GF-D8 (cell line): ENCODE data around the gene SEMA3F.
"Not testable (repeated sequence)": the region's sequence is repeated elsewhere in the genome, so short reads cannot be mapped to it uniquely, and the experiment has no call there.

ENCODE experiments used
- DNase-seq: peaks from one replicate; lab custom pipeline; 2025; lab: John Stamatoyannopoulos, UW

The SEMA3F gene

GRCh38 chr3:50211930-50212329, 56.8 kb downstream of the SEMA3F start:
- DNase-seq = no peak

- no peak for DNase-seq
Measured at GRCh38 chr3:50212502-50212901, 57.4 kb downstream of the SEMA3F start.

- DNase-seq = no peak
Measured at GRCh38 chr3:50212971-50213370, 57.8 kb downstream of the SEMA3F start.

- DNase-seq = no peak
Measured at GRCh38 chr3:50213373-50213772, 58.2 kb downstream of the SEMA3F start.

GRCh38 chr3:50214824-50215223, 59.7 kb downstream of the SEMA3F start:
- DNase-seq = no peak

- DNase-seq = no peak
Measured at GRCh38 chr3:50215529-50215928, 60.4 kb downstream of the SEMA3F start.

- no peak for DNase-seq
Measured at GRCh38 chr3:50217681-50218080, 62.6 kb downstream of the SEMA3F start.

- no peak for DNase-seq
Measured at GRCh38 chr3:50218448-50218847, 63.3 kb downstream of the SEMA3F start.

GRCh38 chr3:50219285-50219684, 64.2 kb downstream of the SEMA3F start:
- DNase-seq = no peak

GRCh38 chr3:50220109-50220508, 65.0 kb downstream of the SEMA3F start:
- no peak for DNase-seq

GRCh38 chr3:50221051-50221410, 65.9 kb downstream of the SEMA3F start:
- DNase-seq = no peak

GRCh38 chr3:50221411-50222168, 66.5 kb downstream of the SEMA3F start:
- DNase-seq = no peak

- no peak for DNase-seq
Measured at GRCh38 chr3:50222169-50222528, 67.0 kb downstream of the SEMA3F start.

- DNase-seq = no peak
Measured at GRCh38 chr3:50224639-50225038, 69.5 kb downstream of the SEMA3F start.

GRCh38 chr3:50226888-50227389, 71.8 kb downstream of the SEMA3F start:
- DNase-seq = no peak

- peak; percentile 81 for DNase-seq
Measured at GRCh38 chr3:50227390-50228183, 72.5 kb downstream of the SEMA3F start.

GRCh38 chr3:50228184-50228763, 73.2 kb downstream of the SEMA3F start:
- not testable (repeated sequence) for DNase-seq

GRCh38 chr3:50229490-50229889, 74.4 kb downstream of the SEMA3F start:
- DNase-seq = no peak

- DNase-seq = no peak
Measured at GRCh38 chr3:50230104-50230793, 75.1 kb downstream of the SEMA3F start.

GRCh38 chr3:50230794-50231125, 75.6 kb downstream of the SEMA3F start:
- DNase-seq = no peak

GRCh38 chr3:50231581-50231980, 76.5 kb downstream of the SEMA3F start:
- DNase-seq = no peak

GRCh38 chr3:50232303-50232702, 77.2 kb downstream of the SEMA3F start:
- DNase-seq = no peak

GRCh38 chr3:50233176-50233575, 78.1 kb downstream of the SEMA3F start:
- no peak for DNase-seq
